ENCODE data around the gene RTN4RL2.

DNA sequence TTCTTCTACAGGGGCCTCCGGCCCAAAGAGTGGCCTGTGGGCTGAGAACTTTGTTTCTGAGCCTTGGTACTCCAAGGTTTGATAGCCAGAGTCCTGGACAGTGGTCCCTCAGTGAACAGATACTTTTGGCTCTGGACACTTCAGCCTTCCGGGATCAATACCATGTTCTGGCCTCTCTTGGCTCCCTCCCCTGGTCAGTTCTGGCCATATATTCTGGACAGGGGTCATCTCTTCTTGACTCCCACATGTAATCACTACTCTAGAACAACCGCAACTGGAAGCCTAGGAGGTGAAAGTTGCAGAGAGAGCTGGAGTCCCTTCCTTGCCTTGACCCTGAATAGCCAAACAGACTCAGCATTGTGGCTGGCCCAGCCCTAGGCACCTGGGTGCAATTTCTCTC is 2.3 kb downstream of the RTN4RL2 start:
- TF ChIP-seq POLR2A (IDR thresholded peaks at IDR 0.05), result no peak
- TF ChIP-seq, protein P1, sequence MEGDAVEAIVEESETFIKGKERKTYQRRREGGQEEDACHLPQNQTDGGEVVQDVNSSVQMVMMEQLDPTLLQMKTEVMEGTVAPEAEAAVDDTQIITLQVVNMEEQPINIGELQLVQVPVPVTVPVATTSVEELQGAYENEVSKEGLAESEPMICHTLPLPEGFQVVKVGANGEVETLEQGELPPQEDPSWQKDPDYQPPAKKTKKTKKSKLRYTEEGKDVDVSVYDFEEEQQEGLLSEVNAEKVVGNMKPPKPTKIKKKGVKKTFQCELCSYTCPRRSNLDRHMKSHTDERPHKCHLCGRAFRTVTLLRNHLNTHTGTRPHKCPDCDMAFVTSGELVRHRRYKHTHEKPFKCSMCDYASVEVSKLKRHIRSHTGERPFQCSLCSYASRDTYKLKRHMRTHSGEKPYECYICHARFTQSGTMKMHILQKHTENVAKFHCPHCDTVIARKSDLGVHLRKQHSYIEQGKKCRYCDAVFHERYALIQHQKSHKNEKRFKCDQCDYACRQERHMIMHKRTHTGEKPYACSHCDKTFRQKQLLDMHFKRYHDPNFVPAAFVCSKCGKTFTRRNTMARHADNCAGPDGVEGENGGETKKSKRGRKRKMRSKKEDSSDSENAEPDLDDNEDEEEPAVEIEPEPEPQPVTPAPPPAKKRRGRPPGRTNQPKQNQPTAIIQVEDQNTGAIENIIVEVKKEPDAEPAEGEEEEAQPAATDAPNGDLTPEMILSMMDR (IDR thresholded peaks at IDR 0.05), result no peak
- TF ChIP-seq POLR2AphosphoS5 (IDR thresholded peaks at IDR 0.05), result no peak
